ENCODE measurements around the gene PSG5.
"Not testable (repeated sequence)": the region's sequence is repeated elsewhere in the genome, so short reads cannot be mapped to it uniquely, and the experiment has no call there.

The PSG5 gene

GRCh38 chr19:43186311-43186935 lies at the start of gene PSG5:
Gene PSG5, minus strand, starts transcription at chr19:43186536. Its CDS starts 131 bp downstream, at chr19:43186405.
- FAIRE-seq = not testable (repeated sequence)

- not testable (repeated sequence) for FAIRE-seq
These were observed 49.4 kb upstream of the PSG5 start for GRCh38 chr19:43235686-43236085.

GRCh38 chr19:43229315-43229714 lies 43.0 kb upstream of the PSG5 start:
- FAIRE-seq = no peak

GRCh38 chr19:43228730-43229129 lies 42.4 kb upstream of the PSG5 start:
- not testable (repeated sequence) for FAIRE-seq

GRCh38 chr19:43226986-43227385 lies 40.6 kb upstream of the PSG5 start:
- FAIRE-seq = not testable (repeated sequence)

GRCh38 chr19:43224855-43225253 lies 38.5 kb upstream of the PSG5 start:
- FAIRE-seq = no peak

- not testable (repeated sequence) for FAIRE-seq
These were observed 38.0 kb upstream of the PSG5 start for GRCh38 chr19:43224201-43224854.

- not testable (repeated sequence) for FAIRE-seq
These were observed 35.6 kb upstream of the PSG5 start for GRCh38 chr19:43221891-43222290.

- not testable (repeated sequence) for FAIRE-seq
These were observed 32.8 kb upstream of the PSG5 start for GRCh38 chr19:43219136-43219535.

GRCh38 chr19:43215881-43216280 lies 29.5 kb upstream of the PSG5 start:
- not testable (repeated sequence) for FAIRE-seq

GRCh38 chr19:43207991-43208390 lies 21.7 kb upstream of the PSG5 start:
- FAIRE-seq = no peak

GRCh38 chr19:43207174-43207573 lies 20.8 kb upstream of the PSG5 start:
- not testable (repeated sequence) for FAIRE-seq

- not testable (repeated sequence) for FAIRE-seq
These were observed 19.3 kb upstream of the PSG5 start, which contains the start of gene PSG4 for GRCh38 chr19:43205471-43206105. Gene PSG4, minus strand, starts transcription at chr19:43205638. Its CDS starts 102 bp downstream, at chr19:43205536.

GRCh38 chr19:43203611-43204010 lies 17.3 kb upstream of the PSG5 start:
- FAIRE-seq = not testable (repeated sequence)

- not testable (repeated sequence) for FAIRE-seq
These were observed 15.6 kb upstream of the PSG5 start for GRCh38 chr19:43201891-43202290.

- FAIRE-seq = not testable (repeated sequence)
These were observed 15.0 kb upstream of the PSG5 start for GRCh38 chr19:43201337-43201801.

- FAIRE-seq = not testable (repeated sequence)
These were observed 12.5 kb upstream of the PSG5 start for GRCh38 chr19:43198686-43199419.

- not testable (repeated sequence) for FAIRE-seq
These were observed 11.5 kb upstream of the PSG5 start for GRCh38 chr19:43197666-43198397.

- not testable (repeated sequence) for FAIRE-seq
These were observed 8.1 kb upstream of the PSG5 start for GRCh38 chr19:43194397-43194796.

GRCh38 chr19:43192381-43193155 lies 6.2 kb upstream of the PSG5 start:
- not testable (repeated sequence) for FAIRE-seq

- FAIRE-seq = not testable (repeated sequence)
These were observed 1.8 kb upstream of the PSG5 start for GRCh38 chr19:43188092-43188491.
